CD14-positive monocyte (primary cell): ENCODE measurements around the gene GAS6. TPM values are rescaled to one million over a fixed set of nuclear protein-coding genes. Genes with fewer than 3 reads are reported as not detected.

Experiments
- DNase-seq, 3 donors: peaks; one replicate each; pipeline ENCODE4 v3.0.0-alpha.2; 2011 to 2022
- H2AFZ ChIP-seq: 2 replicates; pipeline ENCODE4 v1.6.0; 2012; ENCODE audit warnings: mild to moderate bottlenecking, low read depth, low read length, inconsistent platforms; ENCODE audit not compliant: insufficient read depth, poor library complexity, severe bottlenecking
- H3K27ac ChIP-seq, 2 donors: 1 replicate in 1 of 2; 2 replicates in 1 of 2; pipeline ENCODE4 v1.5.1; 2012 to 2013; ENCODE audit warnings: low read length in 2 of 2, control low read depth in 1 of 2, inconsistent platforms in 1 of 2, low read depth in 1 of 2, mild to moderate bottlenecking in 1 of 2
- H3K27me3 ChIP-seq, 2 donors: one replicate each; pipeline versions ENCODE4 v1.6.0 to v1.6.1; 2011 to 2013; ENCODE audit warnings: low read length in 2 of 2; ENCODE audit not compliant: control insufficient read depth in 2 of 2, insufficient read depth in 2 of 2
- H3K36me3 ChIP-seq, 2 donors: replicated peaks in 1 of 2; 1 replicate in 1 of 2; 2 replicates in 1 of 2; pipeline versions ENCODE4 v1.5.1 to v1.6.1; 2012 to 2013; ENCODE audit warnings: low read length in 2 of 2, control low read depth in 1 of 2, inconsistent platforms in 1 of 2, mild to moderate bottlenecking in 1 of 2; ENCODE audit not compliant: insufficient read depth in 2 of 2, control insufficient read depth in 1 of 2
- H3K4me1 ChIP-seq, 2 donors: 1 replicate in 1 of 2; 2 replicates in 1 of 2; pipeline versions ENCODE4 v1.5.1 to v1.6.1; 2012 to 2013; ENCODE audit warnings: low read length in 2 of 2, control low read depth in 1 of 2, inconsistent platforms in 1 of 2, mild to moderate bottlenecking in 1 of 2, moderate library complexity in 1 of 2; ENCODE audit not compliant: insufficient read depth in 2 of 2, control insufficient read depth in 1 of 2
- H3K4me2 ChIP-seq: replicated peaks from 2 replicates; pipeline ENCODE3; 2012; ENCODE audit warnings: low read length, moderate library complexity, mild to moderate bottlenecking; ENCODE audit not compliant: poor library complexity, severe bottlenecking; ENCODE audit errors: extremely low read depth
- H3K4me3 ChIP-seq, 3 experiments: fragments of 200-600 bp in 1 of 3; sonication (generic) in 1 of 3; replicated peaks in 1 of 3; 1 replicate in 2 of 3; 2 replicates in 1 of 3; pipeline ENCODE4 v1.5.1; 2011 to 2013; ENCODE audit warnings: low read length in 3 of 3, mild to moderate bottlenecking in 3 of 3, control low read depth in 2 of 3, low read depth in 2 of 3, inconsistent platforms in 1 of 3, moderate library complexity in 1 of 3
- H3K79me2 ChIP-seq: 2 replicates; pipeline ENCODE4 v1.6.0; 2012; ENCODE audit warnings: mild to moderate bottlenecking, control low read depth, inconsistent platforms, low read length, moderate library complexity; ENCODE audit not compliant: insufficient read depth
- H3K9ac ChIP-seq: 2 replicates; pipeline ENCODE4 v1.6.0; 2017; ENCODE audit warnings: low read length, mild to moderate bottlenecking; ENCODE audit not compliant: insufficient read depth, poor library complexity, severe bottlenecking
- H3K9me3 ChIP-seq, 2 donors: replicated peaks in 1 of 2; 1 replicate in 1 of 2; 2 replicates in 1 of 2; pipeline versions ENCODE4 v1.5.1 to v1.6.1; 2012 to 2013; ENCODE audit warnings: low read length in 2 of 2, control low read depth in 1 of 2; ENCODE audit not compliant: control insufficient read depth in 1 of 2, insufficient read depth in 1 of 2
- H4K20me1 ChIP-seq: 2 replicates; pipeline ENCODE4 v1.6.0; 2012; ENCODE audit warnings: mild to moderate bottlenecking, low read length, control low read depth, moderate library complexity; ENCODE audit not compliant: insufficient read depth
- H3K27ac Mint-ChIP-seq, 7 donors: one replicate each; pipeline ENCODE4 v1.8.0; 2020; ENCODE audit warnings: mild to moderate bottlenecking in 7 of 7, mixed read lengths in 7 of 7, moderate library complexity in 6 of 7, inconsistent platforms in 2 of 7
- H3K27me3 Mint-ChIP-seq, 3 donors: one replicate each; pipeline ENCODE4 v1.8.0; 2021 to 2022; ENCODE audit warnings: low read depth in 3 of 3, mild to moderate bottlenecking in 3 of 3, mixed read lengths in 3 of 3, moderate library complexity in 3 of 3, inconsistent platforms in 1 of 3
- H3K36me3 Mint-ChIP-seq, 2 donors: one replicate each; pipeline ENCODE4 v1.8.0; 2020; ENCODE audit warnings: mixed read lengths in 2 of 2, inconsistent platforms in 1 of 2, mild to moderate bottlenecking in 1 of 2
- H3K4me1 Mint-ChIP-seq: one replicate; pipeline ENCODE4 v1.8.0; 2020; ENCODE audit warnings: mild to moderate bottlenecking, mixed read lengths
- H3K4me3 Mint-ChIP-seq, 2 donors: one replicate each; pipeline ENCODE4 v1.8.0; 2020; ENCODE audit warnings: mild to moderate bottlenecking in 2 of 2, mixed read lengths in 2 of 2, moderate library complexity in 1 of 2
- H3K9me3 Mint-ChIP-seq, 7 donors: one replicate each; pipeline ENCODE4 v1.8.0; 2020 to 2022; ENCODE audit warnings: mixed read lengths in 7 of 7, mild to moderate bottlenecking in 6 of 7, moderate library complexity in 6 of 7, inconsistent platforms in 2 of 7
- CTCF ChIP-seq: fragments of 200-600 bp; IDR thresholded peaks from one replicate; pipeline ENCODE4 v1.8.0; 2022; ENCODE audit warnings: antibody characterized with exemption, mild to moderate bottlenecking
- WGBS: methylation state at CpG from one replicate; pipeline ENCODE4 v1.1.5; 2013; ENCODE audit warnings: missing lambda C conversion rate; ENCODE audit not compliant: insufficient coverage; 5-methylcytosine and 5-hydroxymethylcytosine counted together
- intact Hi-C, 2 donors: fragments of 100-400 bp; cut with micrococcal nuclease; formaldehyde crosslinking; loops; one replicate each; pipeline versions ENCODE4 v1.15.0 to v1.15.1; 2023
- polyA plus RNA-seq, 3 donors: library from polyadenylated mRNA; depleted of rRNA in 1 of 3; unstranded in 2 of 3; stranded (reverse) in 1 of 3; fragments of 300-500 nt in 2 of 3; fragments of >200 nt in 1 of 3; fragmentation: Illumina TruSeq in 2 of 3; gene quantifications; 1 replicate in 2 of 3; 2 replicates in 1 of 3; pipeline ENCODE4 v1.2.3, GENCODE V29; 2012 to 2021

Gene GAS6
- polyA plus RNA-seq, 3 donors, result 1.8 to 7.5 (median 1.9) TPM

GRCh38 chr13:113865427-113865826 is 1.6 kb upstream of the GAS6 start:
- H3K79me2 ChIP-seq, result no peaks in the 10 kb centered on the region
- H3K9me3 ChIP-seq, result no peaks in the 10 kb centered on the region
- Mint-ChIP-seq H3K36me3 (peaks cover 4 to 9% of the 10 kb centered on the region in 2 donors), H3K27ac (no peak overlapping the region), H3K4me3 (peak overlapping the region; percentile 27 to 87), H3K9me3 (peaks cover 0 to 14% (median 9%) of the 10 kb centered on the region in 7 donors), H3K4me1 (peaks cover 25% of the 10 kb centered on the region), H3K27me3 (peaks cover 40 to 64% (median 42%) of the 10 kb centered on the region in 3 donors)
- no peak overlapping the region for H3K4me3 ChIP-seq
- no peak overlapping the region for H2AFZ ChIP-seq
- peaks cover 24 to 51% of the 10 kb centered on the region in 2 donors for H3K27me3 ChIP-seq
- intact Hi-C loops, result no loop called here
- no CpG with 5 or more reads among the region's 4 CpGs for WGBS
- no peak overlapping the region for H3K9ac ChIP-seq
- TF ChIP-seq CTCF, result no peak
- H3K27ac ChIP-seq, result no peak overlapping the region
- peaks cover 20 to 28% of the 10 kb centered on the region in 2 donors for H3K4me1 ChIP-seq
- H3K4me2 ChIP-seq, result no peak overlapping the region
- H3K36me3 ChIP-seq, result no peaks in the 10 kb centered on the region
- no peaks in the 10 kb centered on the region for H4K20me1 ChIP-seq
- DNase-seq, result no peak

GRCh38 chr13:113864273-113864890 is 506 bp upstream of the GAS6 start:
- peaks cover 24 to 51% of the 10 kb centered on the region in 2 donors for H3K27me3 ChIP-seq
- peaks cover 25% of the 10 kb centered on the region for H3K4me1 Mint-ChIP-seq
- H3K9ac ChIP-seq, result no peak overlapping the region
- H2AFZ ChIP-seq, result no peak overlapping the region
- intact Hi-C loops, result no loop called here
- no peak overlapping the region for H3K27ac Mint-ChIP-seq
- no peak overlapping the region for H3K27ac ChIP-seq
- no peaks in the 10 kb centered on the region for H4K20me1 ChIP-seq
- TF ChIP-seq CTCF, result no peak
- peak in 1 of 3 donors; percentile 21 for DNase-seq
- peaks cover 8 to 9% of the 10 kb centered on the region in 2 donors for H3K36me3 Mint-ChIP-seq
- no peaks in the 10 kb centered on the region for H3K79me2 ChIP-seq
- H3K4me2 ChIP-seq, result peak overlapping the region; percentile 95
- H3K36me3 ChIP-seq, result no peaks in the 10 kb centered on the region
- H3K4me1 ChIP-seq, result peaks cover 20 to 28% of the 10 kb centered on the region in 2 donors
- peaks cover under 1 to 16% (median 10%) of the 10 kb centered on the region in 7 donors for H3K9me3 Mint-ChIP-seq
- 0% methylated on average over 1 of the region's 10 CpGs for WGBS
- peaks cover 39 to 61% (median 42%) of the 10 kb centered on the region in 3 donors for H3K27me3 Mint-ChIP-seq
- H3K9me3 ChIP-seq, result no peaks in the 10 kb centered on the region
- peak overlapping the region; percentile 20 to 76 (median 31) for H3K4me3 ChIP-seq
- H3K4me3 Mint-ChIP-seq, result peak overlapping the region; percentile 73 to 87
